Ammon's horn (tissue), 1 donor: Measurements from ENCODE around the gene ADAM11.
A peak's percentile ranks its signal among the peaks of the same experiment; 100 is the strongest.
"Not testable (repeated sequence)": the region's sequence is repeated elsewhere in the genome, so short reads cannot be mapped to it uniquely, and the experiment has no call there.

Experiments
- DNase-seq: peaks from one replicate; pipeline ENCODE4 v3.0.0-alpha.2; 2016; ENCODE audit warnings: low spot score

The ADAM11 gene

DNA sequence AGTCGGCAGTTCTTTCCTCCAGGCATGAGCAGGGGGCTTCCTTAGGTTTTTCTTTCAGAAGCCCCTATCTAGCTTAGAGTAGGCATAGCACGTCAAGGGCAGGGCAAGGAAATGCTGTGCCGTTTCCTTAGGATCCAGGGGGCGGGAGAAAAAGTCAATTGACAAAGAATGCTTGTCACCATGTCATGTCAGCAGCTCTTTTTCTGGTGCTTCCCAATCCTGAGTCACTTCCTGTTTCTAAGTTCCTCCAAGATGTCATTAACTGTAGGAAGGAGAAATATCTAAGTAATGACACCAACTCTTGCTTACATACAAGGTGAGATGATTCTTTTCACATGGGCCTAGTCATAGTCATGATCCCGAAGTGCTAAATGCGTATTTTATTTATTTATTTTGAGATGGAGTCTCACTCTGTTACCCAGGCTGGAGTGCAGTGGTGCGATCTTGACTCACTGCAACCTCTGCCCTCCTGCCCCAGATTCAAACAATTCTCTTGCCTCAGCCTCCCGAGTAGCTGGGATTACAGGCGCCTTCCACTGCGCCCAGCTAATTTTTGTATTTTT is 36.1 kb downstream of the ADAM11 start:
- DNase-seq, result no peak

- no peak for DNase-seq
Measured at GRCh38 chr17:44795421-44795820, 36.6 kb downstream of the ADAM11 start.

GRCh38 chr17:44795928-44796327 is 37.1 kb downstream of the ADAM11 start:
- no peak for DNase-seq

DNA sequence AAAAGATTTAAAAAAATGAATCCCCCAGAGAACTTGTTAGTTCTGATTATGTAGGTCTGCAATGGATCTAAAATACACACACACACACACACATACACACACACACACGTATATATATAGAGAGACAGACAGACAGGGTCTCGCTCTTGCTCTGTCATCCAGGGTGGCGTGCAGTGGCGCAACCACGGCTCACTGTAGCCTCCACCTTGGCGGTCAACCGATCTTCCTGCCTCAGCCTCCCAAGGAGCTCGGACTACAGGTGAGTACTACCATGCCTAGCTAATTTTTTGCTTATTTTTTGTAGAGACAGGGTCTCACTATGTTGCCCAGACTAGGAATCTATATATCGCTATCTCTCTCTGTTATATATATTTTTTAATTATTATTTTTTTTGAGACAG is 37.9 kb downstream of the ADAM11 start:
- DNase-seq, result no peak

DNA sequence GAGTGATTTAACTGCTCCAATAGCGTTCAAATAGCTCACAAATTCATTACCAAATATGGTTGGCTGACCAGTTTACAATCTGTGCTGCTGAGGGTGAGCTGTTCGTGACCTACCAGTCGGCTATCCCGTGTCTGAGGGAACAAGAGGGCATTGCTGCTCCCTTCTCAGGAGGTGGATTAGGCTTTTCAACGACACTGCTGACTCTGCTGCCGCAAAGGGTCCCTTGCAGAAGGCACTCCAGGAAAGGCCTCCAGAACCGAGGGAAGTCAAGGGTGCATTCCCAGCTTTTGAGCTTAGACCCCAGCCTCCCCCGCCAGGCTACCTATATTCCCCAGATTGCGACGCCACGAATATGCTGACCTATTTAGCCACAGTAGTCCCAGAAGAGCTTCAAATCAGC is 39.0 kb downstream of the ADAM11 start:
- DNase-seq, result no peak

- no peak for DNase-seq
Measured at GRCh38 chr17:44798356-44798755, 39.6 kb downstream of the ADAM11 start.

GRCh38 chr17:44801880-44802279 is 43.1 kb downstream of the ADAM11 start:
- no peak for DNase-seq

DNA sequence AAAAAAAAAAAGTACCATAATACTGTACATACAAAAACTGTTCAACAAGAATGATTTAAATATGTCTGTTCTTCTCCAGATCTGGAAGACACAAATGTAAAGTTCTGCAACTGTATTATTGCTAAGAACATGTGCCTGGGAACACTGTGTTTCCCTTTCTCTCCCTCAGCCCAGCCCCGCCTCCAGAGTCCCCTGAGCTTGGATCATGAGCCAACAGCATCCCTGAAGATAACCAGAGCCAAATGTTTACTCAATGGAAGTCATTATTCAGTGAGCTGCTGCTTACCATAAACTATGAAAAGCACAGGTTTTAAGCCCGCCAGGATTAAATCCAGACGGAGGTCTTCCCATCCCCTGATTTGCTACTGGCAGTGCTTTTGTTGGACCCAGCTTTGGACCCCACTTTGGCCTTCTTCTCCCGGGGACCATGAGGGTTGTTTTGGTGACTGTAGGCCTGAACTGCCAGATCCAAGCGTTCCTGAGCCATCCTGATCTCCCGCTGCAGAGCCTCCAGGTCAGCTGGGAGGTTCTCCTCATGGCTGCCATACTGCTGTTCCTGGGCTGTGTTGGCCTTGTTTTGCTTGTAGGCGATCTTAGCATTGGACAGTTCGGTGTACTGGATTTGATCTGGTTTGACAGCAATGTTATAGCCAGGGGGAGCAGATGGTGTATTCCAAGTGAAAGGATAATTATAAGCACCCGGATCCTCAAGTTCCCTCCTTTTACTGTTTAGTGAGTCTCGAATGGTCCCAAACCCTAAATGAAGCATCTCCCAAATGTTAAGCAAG is 45.7 kb downstream of the ADAM11 start:
- peak; percentile 26 for DNase-seq

GRCh38 chr17:44807093-44807816 is 48.5 kb downstream of the ADAM11 start:
- DNase-seq, result no peak

DNA sequence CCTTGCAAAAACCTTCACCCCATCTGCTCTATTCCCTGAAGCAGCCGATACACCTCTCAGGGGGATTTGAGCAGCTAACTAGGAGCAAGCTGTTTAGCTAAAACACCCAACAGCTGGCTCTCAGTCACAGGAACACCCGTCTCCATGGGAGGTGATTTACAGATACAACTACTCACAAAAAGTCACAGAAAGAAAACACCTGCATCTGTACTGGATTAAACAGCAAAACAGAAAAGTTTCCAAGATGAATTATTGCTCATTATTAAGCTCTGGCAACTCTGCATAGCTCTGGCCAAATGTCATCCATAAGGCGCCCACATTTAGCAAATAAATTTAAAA is 49.0 kb downstream of the ADAM11 start:
- DNase-seq, result no peak

- DNase-seq, result no peak
Measured at GRCh38 chr17:44808156-44808555, 49.4 kb downstream of the ADAM11 start.

GRCh38 chr17:44808656-44809388 is 50.0 kb downstream of the ADAM11 start:
- not testable (repeated sequence) for DNase-seq

GRCh38 chr17:44812263-44812662 is 53.5 kb downstream of the ADAM11 start:
- DNase-seq, result no peak

DNA sequence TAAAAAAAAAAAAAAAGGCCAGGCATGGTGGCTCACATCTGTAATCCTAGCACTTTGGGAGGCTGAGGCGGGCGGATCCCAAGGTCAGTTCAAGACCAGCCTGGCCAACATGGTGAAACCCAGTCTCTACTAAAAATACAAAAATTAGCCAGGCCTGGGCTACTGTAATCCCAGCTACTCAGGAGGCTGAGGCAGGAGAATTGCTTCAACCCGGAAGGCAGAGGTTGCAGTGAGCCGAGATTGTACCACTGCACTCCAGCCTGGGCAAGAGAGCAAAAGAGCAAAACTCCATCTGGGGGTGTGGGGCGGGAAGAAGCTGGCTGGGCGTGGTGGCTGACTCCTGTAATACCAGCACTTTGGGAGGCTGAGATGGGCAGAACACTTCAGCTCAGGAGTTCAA is 59.7 kb downstream of the ADAM11 start:
- DNase-seq, result not testable (repeated sequence)

- no peak for DNase-seq
Measured at GRCh38 chr17:44820631-44821212, 61.9 kb downstream of the ADAM11 start.

GRCh38 chr17:44825236-44825635 is 66.4 kb downstream of the ADAM11 start:
- DNase-seq, result not testable (repeated sequence)

GRCh38 chr17:44826123-44826790 is 67.5 kb downstream of the ADAM11 start:
- no peak for DNase-seq

DNA sequence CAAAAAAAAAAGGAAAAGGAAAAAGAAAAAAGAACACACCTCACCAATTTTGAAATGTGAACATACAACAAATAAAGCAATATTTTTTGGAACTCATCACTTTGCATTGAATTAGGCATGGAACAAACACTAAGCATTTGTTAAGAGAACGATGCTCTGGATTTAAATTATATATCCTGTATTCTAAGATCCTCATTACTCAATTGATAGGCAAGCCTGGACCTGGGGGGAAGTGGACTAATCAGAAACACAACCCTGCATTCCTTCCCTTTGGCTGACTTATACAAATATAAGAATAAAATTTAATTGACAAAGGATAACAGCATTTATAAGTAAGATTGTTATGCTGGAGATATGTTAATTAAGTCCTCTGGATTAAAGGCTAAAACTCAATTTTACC is 69.1 kb downstream of the ADAM11 start:
- no peak for DNase-seq

GRCh38 chr17:44828919-44829522 is 70.2 kb downstream of the ADAM11 start:
- DNase-seq, result no peak

DNA sequence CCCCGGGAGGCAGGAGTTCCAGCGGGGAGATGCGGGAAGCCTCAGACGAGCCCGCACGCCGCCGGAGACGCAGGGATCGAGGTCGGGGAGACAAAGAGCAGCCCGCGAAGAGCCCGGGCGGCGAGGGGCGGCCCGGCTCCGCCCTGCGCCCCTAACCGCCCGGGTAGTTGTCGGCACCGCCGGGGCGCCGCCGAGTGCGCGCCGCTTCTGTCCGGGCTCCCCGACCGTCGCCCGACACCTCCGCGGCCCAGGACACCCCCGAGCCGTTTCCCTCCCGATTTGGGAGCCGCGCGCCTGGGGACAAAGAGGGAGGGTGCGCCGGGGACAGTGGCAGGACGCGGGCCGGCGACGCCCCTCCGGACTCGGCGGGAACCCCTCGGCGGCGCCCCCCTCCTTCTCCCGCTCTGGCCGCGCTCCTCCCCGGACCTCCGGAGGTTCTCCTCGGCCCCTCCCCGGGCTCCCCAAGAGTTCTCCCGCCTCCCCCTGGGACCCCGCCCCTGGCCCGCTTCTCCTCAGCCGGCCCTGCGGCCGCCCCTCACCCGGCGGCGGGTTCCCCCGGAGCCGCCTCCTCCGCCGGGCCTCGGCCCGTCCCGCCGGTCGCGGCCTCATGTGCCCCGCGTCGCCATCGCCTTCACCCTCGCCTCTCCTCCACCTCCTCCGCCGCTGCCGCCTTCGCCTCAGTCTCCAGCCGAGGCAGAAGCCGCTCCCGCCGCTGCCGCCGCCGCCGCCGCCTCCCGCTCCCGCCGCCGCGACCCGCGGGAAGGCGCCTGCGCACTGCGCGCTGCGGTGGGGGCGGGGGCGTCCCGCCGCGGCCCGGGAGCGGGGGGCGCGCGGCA is 71.0 kb downstream of the ADAM11 start, which contains the start of gene GJC1:
Gene GJC1 (minus strand): TSS at position 765 of the 836 bp plus-strand sequence. CDS start 24,470 bp downstream, outside the sequence.
- no peak for DNase-seq
